ENCODE results near the gene TOP3A. TPM values are rescaled to one million over a fixed set of nuclear protein-coding genes. Genes with fewer than 3 reads are reported as not detected.

The TOP3A gene
- total RNA-seq, 1 experiment from 2014 or later: 48.8 TPM

- no peak for ATAC-seq
- Histone ChIP-seq H3K9ac (ENCODE audit: low read length) (no peak overlapping the region), H3K4me2 (ENCODE audit: low read length) (no peak overlapping the region), H3K9me2 (ENCODE audit: insufficient read depth) (no peaks in the 10 kb centered on the region), H3K36me3 (ENCODE audit: control insufficient read depth in 1 of 2, insufficient read depth in 2 of 2, low read length in 2 of 2) (no peaks in the 10 kb centered on the region), H3K4me1 (ENCODE audit: control insufficient read depth in 1 of 2, insufficient read depth in 2 of 2, low read length in 2 of 2) (peaks cover 8 to 15% of the 10 kb centered on the region in 2 experiments; a peak in 3 of 4 replicates), H3K79me2 (ENCODE audit: insufficient read depth, low read length) (peaks cover 17% of the 10 kb centered on the region), H4K20me1 (ENCODE audit: insufficient read depth) (no peaks in the 10 kb centered on the region), H2AFZ (ENCODE audit: low read depth, low read length, poor library complexity, severe bottlenecking) (no peak overlapping the region), H3K9me3 (ENCODE audit: control insufficient read depth in 1 of 2, insufficient read depth in 1 of 2, low read depth in 1 of 2, low read length in 2 of 2) (no peaks in the 10 kb centered on the region), H3K4me3 (replicated peaks in 1 of 2; ENCODE audit: low read depth in 1 of 2, low read length in 2 of 2) (no peak overlapping the region), H3K27me3 (ENCODE audit: insufficient read depth, low read length) (no peaks in the 10 kb centered on the region), H3K27ac (ENCODE audit: low read depth, low read length) (no peak overlapping the region)
- intact Hi-C loops (cut with micrococcal nuclease): no loop called here
- TF ChIP-seq MAX (IDR thresholded peaks at IDR 0.05): no peak
- no peak for TF ChIP-seq SIN3A (IDR thresholded peaks at IDR 0.05; ENCODE audit: low read depth)
- TF ChIP-seq POLR2AphosphoS5 (IDR thresholded peaks at IDR 0.05; ENCODE audit: low read depth, low read length): no peak
- no peak for TF ChIP-seq YY1 (IDR thresholded peaks at IDR 0.05; ENCODE audit: extremely low read depth, insufficient replicate concordance, low read depth, low read length)
- POLR2A ChIA-PET: no interaction called here
- BruUV-seq (replicated peaks): no TSS peak
- RAD21 ChIA-PET (ENCODE audit: low non-redundant PET in 1 of 2, low total read pairs in 2 of 2, uncharacterized antibody in 2 of 2, unreplicated experiment in 2 of 2): no interaction called here
- CTCF ChIA-PET: no interaction called here
- no peak for DNase-seq (ENCODE audit: low read depth, low spot score)
Observed at GRCh38 chr17:18230288-18231141, 84.3 kb downstream of the TOP3A start.

GRCh38 chr17:18229771-18230170 is 85.0 kb downstream of the TOP3A start:
- no TSS peak for BruUV-seq (replicated peaks)
- ATAC-seq (no peak), DNase-seq (ENCODE audit: low read depth, low spot score) (no peak)
- POLR2A ChIA-PET: no interaction called here
- no peak overlapping the region for H3K27ac ChIP-seq (ENCODE audit: low read depth, low read length)
- peaks cover 11 to 13% of the 10 kb centered on the region in 2 experiments; a peak in 3 of 4 replicates for H3K4me1 ChIP-seq (ENCODE audit: control insufficient read depth in 1 of 2, insufficient read depth in 2 of 2, low read length in 2 of 2)
- CTCF ChIA-PET: no interaction called here
- RAD21 ChIA-PET (ENCODE audit: low non-redundant PET in 1 of 2, low total read pairs in 2 of 2, uncharacterized antibody in 2 of 2, unreplicated experiment in 2 of 2): no interaction called here
- no peaks in the 10 kb centered on the region for H3K27me3 ChIP-seq (ENCODE audit: insufficient read depth, low read length)
- no peak overlapping the region for H3K9ac ChIP-seq (ENCODE audit: low read length)
- H3K9me2 ChIP-seq (ENCODE audit: insufficient read depth): no peaks in the 10 kb centered on the region
- no peak overlapping the region for H3K4me3 ChIP-seq (replicated peaks in 1 of 2; ENCODE audit: low read depth in 1 of 2, low read length in 2 of 2)
- no peak overlapping the region for H3K4me2 ChIP-seq (ENCODE audit: low read length)
- no peaks in the 10 kb centered on the region for H4K20me1 ChIP-seq (ENCODE audit: insufficient read depth)
- H3K79me2 ChIP-seq (ENCODE audit: insufficient read depth, low read length): peaks cover 17% of the 10 kb centered on the region
- H3K9me3 ChIP-seq (ENCODE audit: control insufficient read depth in 1 of 2, insufficient read depth in 1 of 2, low read depth in 1 of 2, low read length in 2 of 2): no peaks in the 10 kb centered on the region
- H3K36me3 ChIP-seq (ENCODE audit: control insufficient read depth in 1 of 2, insufficient read depth in 2 of 2, low read length in 2 of 2): no peaks in the 10 kb centered on the region
- H2AFZ ChIP-seq (ENCODE audit: low read depth, low read length, poor library complexity, severe bottlenecking): no peak overlapping the region
- intact Hi-C loops (cut with micrococcal nuclease): no loop called here
- TF ChIP-seq SRF (IDR thresholded peaks at IDR 0.05; ENCODE audit: low read depth) (no peak), MAX (IDR thresholded peaks at IDR 0.05) (no peak), ZNF274 (IDR thresholded peaks at IDR 0.05; ENCODE audit: low read depth, low read length) (no peak), ZBTB33 (IDR thresholded peaks at IDR 0.05; ENCODE audit: extremely low read depth, insufficient replicate concordance, low read length) (no peak), FOSL1 (IDR thresholded peaks at IDR 0.05; ENCODE audit: low read depth) (no peak), REST (IDR thresholded peaks at IDR 0.05; ENCODE audit: low read depth) (no peak), YY1 (IDR thresholded peaks at IDR 0.05; ENCODE audit: extremely low read depth, insufficient replicate concordance, low read depth, low read length) (no peak), ELF1 (IDR thresholded peaks at IDR 0.05; ENCODE audit: borderline replicate concordance, low read depth) (no peak), SIN3A (IDR thresholded peaks at IDR 0.05; ENCODE audit: low read depth) (no peak), ZFX (IDR thresholded peaks at IDR 0.05) (no peak), RAD21 (IDR thresholded peaks at IDR 0.05; ENCODE audit: low read depth) (no peak), POLR2A (IDR thresholded peaks at IDR 0.05; ENCODE audit: borderline replicate concordance, extremely low read depth, insufficient read depth, insufficient read length) (no peak)
